GM19099 (cell line): ENCODE results near the gene ERICH2.

Source experiments
- POLR2A ChIP-seq: IDR thresholded peaks from 3 replicates; pipeline ENCODE4 v1.6.1; 2011; ENCODE audit warnings: low read depth; ENCODE audit not compliant: insufficient read length; ENCODE audit errors: extremely low read depth

The ERICH2 gene

DNA sequence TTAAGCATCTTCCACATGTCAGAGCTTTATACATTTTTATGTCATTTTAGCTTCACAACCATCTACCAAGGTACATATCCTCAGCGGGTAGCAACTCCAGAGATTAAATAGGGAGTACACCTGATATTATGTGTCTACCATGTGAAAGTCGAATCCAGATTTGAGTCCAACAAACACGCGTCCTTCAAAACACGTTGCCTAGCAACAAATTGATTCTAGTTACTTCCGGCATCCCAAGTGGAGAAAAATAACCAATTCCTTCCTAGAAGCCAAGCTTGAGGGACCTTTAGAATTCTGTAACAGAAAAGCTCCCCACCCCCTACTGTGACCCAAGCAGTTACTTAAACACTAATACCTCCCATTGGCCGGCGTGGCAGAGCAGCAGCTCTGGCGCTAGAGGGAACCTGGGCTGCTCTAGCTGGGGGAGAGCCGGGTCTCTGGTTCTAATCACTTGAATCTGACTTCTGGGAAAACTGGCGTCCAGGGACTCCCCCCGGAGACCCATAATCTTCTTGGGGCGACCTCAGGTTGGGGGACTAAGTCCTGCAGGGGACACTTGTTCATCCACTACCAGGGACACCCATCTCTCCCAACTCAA, at the start of gene ERICH2:
Gene ERICH2, plus strand, starts transcription at position 371 of the 598 bp plus-strand sequence. CDS start 304 bp downstream, outside the sequence.
- TF ChIP-seq POLR2A, result peak; percentile 25

DNA sequence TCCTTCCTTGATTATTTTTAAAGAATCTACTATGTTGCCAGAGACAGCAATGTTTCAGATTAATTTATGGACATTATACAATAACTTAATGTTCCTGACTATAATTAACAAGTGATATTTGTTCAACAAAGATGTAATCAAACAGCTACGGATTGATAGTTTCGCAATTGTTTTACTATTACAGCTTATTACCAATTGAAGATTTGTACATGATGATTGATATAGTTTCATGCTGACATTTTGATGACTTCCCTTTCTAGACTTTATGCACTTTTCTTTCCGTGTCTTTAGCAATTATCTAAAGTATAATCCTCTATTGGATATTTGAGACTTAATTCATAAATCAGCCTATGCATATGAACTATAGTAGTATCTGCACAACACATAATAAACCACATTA, 48.5 kb upstream of the ERICH2 start:
- no peak for TF ChIP-seq POLR2A

- TF ChIP-seq POLR2A, result no peak
These were observed 47.9 kb upstream of the ERICH2 start for GRCh38 chr2:170722301-170722700.

DNA sequence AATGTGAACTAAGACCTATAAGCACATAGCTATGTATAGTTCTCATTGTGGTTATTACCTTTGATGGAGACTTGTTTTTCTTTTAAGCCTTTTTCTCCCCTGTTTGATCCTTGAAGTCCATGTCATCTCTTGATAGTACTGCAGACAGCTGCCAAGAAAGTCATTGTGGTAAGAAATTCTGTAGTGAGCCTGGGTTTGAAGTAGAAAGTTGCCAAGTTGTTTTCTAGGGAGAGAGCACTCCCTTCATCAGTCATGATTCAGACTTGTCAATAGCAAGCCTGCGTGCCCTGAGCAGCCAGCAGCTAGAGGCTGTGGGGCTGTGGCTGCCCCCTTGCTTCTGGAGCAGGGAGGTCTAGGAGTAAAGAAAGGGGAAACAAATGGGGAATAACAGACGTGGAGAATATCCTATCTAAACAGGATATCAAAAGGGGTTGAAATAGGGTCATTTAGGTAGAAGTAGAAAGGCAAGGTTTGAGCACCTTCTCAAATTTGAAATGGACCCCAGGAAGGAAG, 46.7 kb upstream of the ERICH2 start:
- TF ChIP-seq POLR2A, result no peak

- no peak for TF ChIP-seq POLR2A
These were observed 36.2 kb upstream of the ERICH2 start for GRCh38 chr2:170733798-170734600.

DNA sequence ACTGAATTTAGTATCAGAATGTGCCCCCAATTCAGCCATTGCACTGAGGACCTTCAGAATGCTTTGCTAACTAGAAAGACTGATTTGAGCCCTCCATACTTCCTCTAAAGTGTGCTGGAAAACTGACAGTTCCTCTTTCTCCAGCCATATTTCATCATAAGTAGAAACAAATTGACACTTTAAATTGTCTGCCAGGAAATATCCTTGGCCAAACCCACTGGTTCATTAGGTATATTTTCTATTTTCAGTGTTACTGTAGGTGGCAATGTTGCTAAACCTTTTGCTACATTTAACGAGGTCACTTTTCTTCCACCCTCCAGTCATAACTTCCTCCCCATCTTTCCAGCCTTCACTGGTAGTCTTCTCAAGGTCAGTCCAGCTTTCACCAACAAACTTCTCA, 33.5 kb upstream of the ERICH2 start:
- no peak for TF ChIP-seq POLR2A

GRCh38 chr2:170737406-170737805, 32.8 kb upstream of the ERICH2 start:
- TF ChIP-seq POLR2A, result no peak

- TF ChIP-seq POLR2A, result no peak
These were observed 32.4 kb upstream of the ERICH2 start for GRCh38 chr2:170737821-170738220.

DNA sequence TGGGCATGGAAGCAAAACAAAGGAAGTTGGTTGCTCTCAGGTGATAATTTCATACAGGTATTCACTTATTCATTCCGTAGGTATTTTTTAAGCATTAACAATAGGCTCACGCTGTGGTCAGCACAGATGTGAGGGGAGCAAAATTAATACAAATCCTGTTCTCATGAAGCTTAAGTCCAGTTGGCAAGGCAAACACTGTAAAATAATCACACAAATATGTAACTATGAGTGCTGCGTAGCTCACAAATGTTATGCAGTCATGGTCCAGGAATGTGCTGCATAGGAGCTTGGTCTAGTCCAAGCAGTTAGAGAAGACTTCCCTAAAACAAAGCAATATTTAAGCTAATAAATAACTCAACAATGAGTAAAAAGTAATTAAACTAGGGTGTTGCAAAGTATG, 31.1 kb upstream of the ERICH2 start:
- no peak for TF ChIP-seq POLR2A

DNA sequence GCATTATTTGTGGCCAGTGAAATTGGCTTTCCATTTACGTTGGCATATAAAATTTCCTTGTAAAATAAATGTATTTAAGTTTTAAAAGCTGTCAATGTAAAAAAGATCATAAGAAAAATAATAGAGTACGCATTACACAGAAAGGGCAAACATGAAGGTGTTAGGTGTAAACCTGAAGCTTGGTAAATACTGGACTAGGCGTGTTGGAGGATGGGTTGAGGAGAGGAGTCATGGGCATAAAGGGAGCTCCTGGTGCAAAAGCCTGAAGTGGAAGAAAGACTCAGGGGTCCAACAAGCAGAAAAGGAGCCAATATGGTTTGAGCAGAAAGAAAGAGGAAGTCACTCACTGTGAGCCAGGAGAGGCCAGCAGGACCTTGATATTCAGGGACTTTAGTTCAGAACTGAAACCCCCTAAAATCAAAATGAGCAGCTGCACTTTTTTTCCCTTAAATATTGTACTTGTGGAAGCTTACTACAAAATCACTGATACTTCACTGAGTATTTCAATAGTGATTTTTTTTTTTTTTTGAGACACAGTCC, 30.6 kb upstream of the ERICH2 start:
- no peak for TF ChIP-seq POLR2A

- TF ChIP-seq POLR2A, result no peak
These were observed 29.5 kb upstream of the ERICH2 start for GRCh38 chr2:170740660-170741059.

GRCh38 chr2:170742000-170742399, 28.2 kb upstream of the ERICH2 start:
- TF ChIP-seq POLR2A, result no peak

DNA sequence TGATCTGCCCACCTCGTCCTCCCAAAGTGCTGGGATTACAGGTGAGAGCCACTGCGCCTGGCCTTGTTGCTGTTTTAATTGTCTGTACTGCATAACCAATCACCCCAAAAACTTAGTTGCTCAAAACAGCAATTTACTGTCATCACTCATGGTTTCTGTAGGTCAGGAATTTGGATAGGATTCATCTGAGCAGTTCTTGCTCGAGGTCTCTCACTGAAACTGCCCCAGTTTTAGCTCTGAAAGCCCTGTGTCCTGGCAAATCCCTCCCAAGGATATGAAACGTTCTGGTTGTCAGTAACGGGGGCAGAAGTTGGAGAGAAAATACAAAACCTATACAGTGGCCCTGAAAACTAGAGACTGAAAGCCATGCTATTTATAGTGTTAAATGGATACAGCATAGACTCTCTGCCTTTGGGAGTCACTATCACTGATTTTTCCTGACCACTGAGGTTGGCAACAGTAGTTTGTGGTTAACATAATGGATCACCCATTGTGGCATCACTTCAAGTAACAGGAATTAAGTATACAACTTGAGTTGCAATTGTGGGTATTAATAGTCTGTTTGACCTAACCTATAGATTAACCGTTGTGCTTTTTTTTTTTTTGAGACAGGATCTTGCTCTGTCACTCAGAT, 27.2 kb upstream of the ERICH2 start:
- no peak for TF ChIP-seq POLR2A

- no peak for TF ChIP-seq POLR2A
These were observed 26.5 kb upstream of the ERICH2 start for GRCh38 chr2:170743530-170744239.

DNA sequence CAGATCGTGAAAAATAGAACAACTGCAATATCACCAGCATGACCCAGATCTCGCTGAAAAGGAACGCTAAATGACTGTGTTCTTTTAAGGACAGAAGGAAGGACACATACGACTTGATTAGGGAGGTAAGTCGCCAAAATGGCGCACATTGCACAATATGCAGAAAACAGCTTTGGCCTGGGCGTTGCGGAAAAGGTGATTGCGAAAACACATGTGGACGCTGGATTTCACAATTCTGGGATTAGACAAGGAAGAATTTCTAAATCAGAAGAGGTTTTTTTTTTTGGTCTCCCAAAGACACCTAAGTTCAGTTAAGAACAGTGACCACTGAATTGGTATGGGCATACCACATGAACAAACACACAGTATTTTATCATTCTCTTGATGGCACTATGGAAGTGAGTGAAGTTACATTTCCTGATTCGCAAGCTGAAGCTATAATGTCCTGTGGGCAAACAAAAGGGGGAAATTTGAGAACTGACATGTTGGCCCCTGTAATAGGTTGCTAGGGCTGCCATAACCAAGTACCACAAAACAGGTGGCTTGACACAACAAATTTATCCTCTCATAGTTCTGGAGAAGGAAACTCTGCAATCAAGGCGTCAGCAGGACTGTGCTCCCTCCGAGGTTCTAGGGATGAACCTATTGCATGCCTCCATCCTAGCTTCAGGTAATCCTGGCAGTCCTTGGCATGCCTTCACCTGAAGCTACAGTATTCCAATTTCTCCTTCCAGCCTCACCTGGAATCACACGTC, 25.8 kb upstream of the ERICH2 start:
- no peak for TF ChIP-seq POLR2A

DNA sequence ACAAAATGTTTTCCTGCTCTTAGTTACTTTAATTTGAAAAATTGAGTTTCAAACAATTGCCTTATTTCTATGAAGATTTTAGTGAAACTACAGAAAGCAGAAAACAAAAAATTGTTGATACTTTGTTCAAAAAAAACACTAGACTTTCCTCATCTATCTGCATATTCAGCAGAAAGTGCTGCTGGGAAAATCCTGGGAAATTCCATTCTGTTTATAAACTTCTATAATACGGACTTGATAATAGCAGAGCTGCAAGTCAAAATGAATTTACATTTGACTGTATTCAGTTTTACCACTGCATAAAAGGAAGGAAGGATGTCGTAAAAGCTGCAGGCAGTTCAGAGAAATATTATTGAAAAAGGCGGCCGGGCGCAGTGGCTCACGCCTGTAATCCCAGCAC, 24.9 kb upstream of the ERICH2 start:
- TF ChIP-seq POLR2A, result no peak
